ENCODE measurements around the gene TMEM121. TPM values are rescaled to one million over a fixed set of nuclear protein-coding genes. Genes with fewer than 3 reads are reported as not detected.
A peak's percentile ranks its signal among the peaks of the same experiment; 100 is the strongest.

TMEM121 gene
- polyA plus RNA-seq, 1 donor (not counting 4 experiments of a cell fraction or from before 2014, with no cell fraction given): 0.18 TPM

DNA sequence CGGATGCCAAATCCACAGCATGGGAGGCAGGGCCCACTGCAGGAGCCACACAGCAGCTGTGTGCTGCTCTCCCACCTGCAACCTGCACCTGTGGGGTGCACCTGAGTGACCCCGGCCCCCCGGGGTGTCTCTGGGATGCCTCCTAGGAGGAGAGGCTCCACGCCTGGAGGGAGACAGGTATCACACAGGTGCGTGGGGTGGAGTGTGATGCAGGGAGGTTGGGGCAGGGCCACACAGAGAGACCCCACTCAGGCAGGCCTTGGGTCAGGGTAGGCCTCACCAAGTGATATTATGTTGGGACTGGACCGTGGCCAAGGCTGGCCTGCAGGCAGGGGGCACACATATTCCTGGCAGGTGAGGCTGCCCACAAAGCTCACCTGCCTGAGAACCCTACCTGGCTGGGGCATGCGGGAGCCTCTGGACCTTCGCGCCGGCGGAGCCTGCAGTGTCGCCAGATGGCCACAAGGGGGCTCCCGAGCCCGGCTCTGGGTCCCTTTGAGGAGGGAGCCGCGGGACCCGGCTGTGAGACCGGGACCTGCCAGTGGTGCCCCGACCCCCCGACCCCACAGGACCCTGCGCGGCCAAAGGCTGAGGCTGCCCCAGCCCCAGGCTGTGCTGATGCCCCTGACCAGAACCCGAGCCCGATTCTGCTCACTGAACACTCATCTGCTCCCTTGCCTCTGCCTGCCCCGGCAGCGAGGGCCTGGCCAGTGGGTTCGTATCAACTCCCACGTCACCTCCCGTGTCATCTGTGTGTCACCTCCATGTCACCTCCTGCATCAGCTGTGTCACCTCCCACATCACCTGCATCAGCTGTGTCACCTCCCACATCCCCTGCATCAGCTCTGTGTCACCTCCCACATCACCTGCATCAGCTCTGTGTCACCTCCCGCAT lies 11.4 kb downstream of the TMEM121 start:
- H3K79me2 ChIP-seq (ENCODE audit: control insufficient read depth, insufficient read depth, low read length): no peaks in the 10 kb centered on the region
- FAIRE-seq (no peak), DNase-seq (ENCODE audit: low read depth, low spot score) (no peak)
- TF ChIP-seq, protein P1, sequence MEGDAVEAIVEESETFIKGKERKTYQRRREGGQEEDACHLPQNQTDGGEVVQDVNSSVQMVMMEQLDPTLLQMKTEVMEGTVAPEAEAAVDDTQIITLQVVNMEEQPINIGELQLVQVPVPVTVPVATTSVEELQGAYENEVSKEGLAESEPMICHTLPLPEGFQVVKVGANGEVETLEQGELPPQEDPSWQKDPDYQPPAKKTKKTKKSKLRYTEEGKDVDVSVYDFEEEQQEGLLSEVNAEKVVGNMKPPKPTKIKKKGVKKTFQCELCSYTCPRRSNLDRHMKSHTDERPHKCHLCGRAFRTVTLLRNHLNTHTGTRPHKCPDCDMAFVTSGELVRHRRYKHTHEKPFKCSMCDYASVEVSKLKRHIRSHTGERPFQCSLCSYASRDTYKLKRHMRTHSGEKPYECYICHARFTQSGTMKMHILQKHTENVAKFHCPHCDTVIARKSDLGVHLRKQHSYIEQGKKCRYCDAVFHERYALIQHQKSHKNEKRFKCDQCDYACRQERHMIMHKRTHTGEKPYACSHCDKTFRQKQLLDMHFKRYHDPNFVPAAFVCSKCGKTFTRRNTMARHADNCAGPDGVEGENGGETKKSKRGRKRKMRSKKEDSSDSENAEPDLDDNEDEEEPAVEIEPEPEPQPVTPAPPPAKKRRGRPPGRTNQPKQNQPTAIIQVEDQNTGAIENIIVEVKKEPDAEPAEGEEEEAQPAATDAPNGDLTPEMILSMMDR (optimal IDR thresholded peaks at IDR 0.05 in 1 of 3, IDR thresholded peaks at IDR 0.05 in 1 of 3, conservative IDR thresholded peaks at IDR 0.05 in 1 of 3; ENCODE audit: extremely low read depth in 1 of 3, insufficient read depth in 2 of 3, low read length in 3 of 3): peak; percentile 68 to 99 (median 70)
- no peak for TF ChIP-seq EZH2 (IDR thresholded peaks at IDR 0.05; ENCODE audit: low read length)
- H3K9me1 ChIP-seq (ENCODE audit: control insufficient read depth, extremely low read depth, insufficient read depth, low read length): no peaks in the 10 kb centered on the region
- H3K36me3 ChIP-seq (ENCODE audit: control insufficient read depth in 2 of 2, extremely low read depth in 1 of 2, insufficient read depth in 2 of 2, low read length in 2 of 2): no peaks in the 10 kb centered on the region
- H2AFZ ChIP-seq (ENCODE audit: control insufficient read depth, low read length): no peak overlapping the region
- no peak overlapping the region for H3K4me3 ChIP-seq (ENCODE audit: control insufficient read depth in 2 of 3, extremely low read depth in 1 of 3, insufficient read depth in 2 of 3, low read depth in 1 of 3, low read length in 3 of 3)
- H3K27me3 ChIP-seq (ENCODE audit: control insufficient read depth, extremely low read depth, insufficient read depth, low read length): peaks cover 11% of the 10 kb centered on the region
- H3K9me3 ChIP-seq (ENCODE audit: control insufficient read depth, low read depth, low read length): no peaks in the 10 kb centered on the region
- dilution Hi-C loops (cut with MboI; ENCODE audit: extremely low pct_ligation_motif_present, low sequenced_read_pairs): no loop called here
- H3K9ac ChIP-seq (ENCODE audit: control insufficient read depth, extremely low read depth, insufficient read depth, low read length): no peak overlapping the region
- no peaks in the 10 kb centered on the region for H3K4me1 ChIP-seq (ENCODE audit: control insufficient read depth, extremely low read depth, insufficient read depth, low read length)
- H4K20me1 ChIP-seq (ENCODE audit: control insufficient read depth, extremely low read depth, insufficient read depth, low read length): no peaks in the 10 kb centered on the region
- no peak overlapping the region for H3K4me2 ChIP-seq (ENCODE audit: control insufficient read depth, extremely low read depth, insufficient read depth, low read depth, low read length)
- no peak overlapping the region for H3K27ac ChIP-seq (ENCODE audit: control insufficient read depth, insufficient read depth, low read length)

DNA sequence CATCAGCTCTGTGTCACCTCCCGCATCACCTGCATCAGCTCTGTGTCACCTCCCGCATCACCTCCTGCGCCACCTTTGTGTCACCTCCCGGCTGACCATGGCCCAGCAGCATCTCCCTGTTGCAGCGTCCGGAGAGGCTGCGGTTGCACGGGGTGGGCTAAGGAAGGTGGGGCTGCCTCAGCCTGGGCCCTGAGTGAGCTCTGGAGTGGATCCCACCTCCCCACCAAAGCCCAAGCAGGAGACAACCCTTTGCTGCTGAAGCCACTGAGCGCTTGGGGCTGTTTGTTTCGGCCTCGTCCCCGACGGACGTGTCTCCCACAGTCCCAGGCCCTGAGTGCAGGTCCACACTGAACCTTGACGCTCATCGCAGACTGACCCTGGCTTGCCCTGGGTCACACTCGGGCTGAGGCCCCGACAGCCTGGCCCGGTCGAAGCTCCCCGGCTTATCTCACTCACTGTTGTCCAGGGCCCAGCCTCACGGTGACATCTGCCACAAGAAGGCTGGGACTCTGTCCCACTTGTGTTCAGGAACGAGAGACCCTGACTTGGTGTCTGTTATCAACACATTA lies 12.2 kb downstream of the TMEM121 start:
- Histone ChIP-seq H3K27me3 (ENCODE audit: control insufficient read depth, extremely low read depth, insufficient read depth, low read length) (peaks cover 11% of the 10 kb centered on the region), H4K20me1 (ENCODE audit: control insufficient read depth, extremely low read depth, insufficient read depth, low read length) (no peaks in the 10 kb centered on the region), H3K79me2 (ENCODE audit: control insufficient read depth, insufficient read depth, low read length) (no peaks in the 10 kb centered on the region)

More for the DNA sequence above, 12.2 kb downstream of the TMEM121 start:
- Histone ChIP-seq H3K36me3 (ENCODE audit: control insufficient read depth in 2 of 2, extremely low read depth in 1 of 2, insufficient read depth in 2 of 2, low read length in 2 of 2) (no peaks in the 10 kb centered on the region), H2AFZ (ENCODE audit: control insufficient read depth, low read length) (no peak overlapping the region), H3K9me3 (ENCODE audit: control insufficient read depth, low read depth, low read length) (no peaks in the 10 kb centered on the region), H3K4me3 (ENCODE audit: control insufficient read depth in 2 of 3, extremely low read depth in 1 of 3, insufficient read depth in 2 of 3, low read depth in 1 of 3, low read length in 3 of 3) (no peak overlapping the region), H3K9ac (ENCODE audit: control insufficient read depth, extremely low read depth, insufficient read depth, low read length) (no peak overlapping the region), H3K4me2 (ENCODE audit: control insufficient read depth, extremely low read depth, insufficient read depth, low read depth, low read length) (no peak overlapping the region), H3K27ac (ENCODE audit: control insufficient read depth, insufficient read depth, low read length) (no peak overlapping the region), H3K9me1 (ENCODE audit: control insufficient read depth, extremely low read depth, insufficient read depth, low read length) (no peaks in the 10 kb centered on the region), H3K4me1 (ENCODE audit: control insufficient read depth, extremely low read depth, insufficient read depth, low read length) (no peaks in the 10 kb centered on the region)
- no peak for TF ChIP-seq EZH2 (IDR thresholded peaks at IDR 0.05; ENCODE audit: low read length)
- TF ChIP-seq, protein P1 (optimal IDR thresholded peaks at IDR 0.05 in 1 of 3, IDR thresholded peaks at IDR 0.05 in 1 of 3, conservative IDR thresholded peaks at IDR 0.05 in 1 of 3; ENCODE audit: extremely low read depth in 1 of 3, insufficient read depth in 2 of 3, low read length in 3 of 3): no peak
- dilution Hi-C loops (cut with MboI; ENCODE audit: extremely low pct_ligation_motif_present, low sequenced_read_pairs): no loop called here
- FAIRE-seq (no peak), DNase-seq (ENCODE audit: low read depth, low spot score) (no peak)

All from keratinocyte (primary cell).